ENCODE measurements around the gene MAN1A1.

MAN1A1 gene

DNA sequence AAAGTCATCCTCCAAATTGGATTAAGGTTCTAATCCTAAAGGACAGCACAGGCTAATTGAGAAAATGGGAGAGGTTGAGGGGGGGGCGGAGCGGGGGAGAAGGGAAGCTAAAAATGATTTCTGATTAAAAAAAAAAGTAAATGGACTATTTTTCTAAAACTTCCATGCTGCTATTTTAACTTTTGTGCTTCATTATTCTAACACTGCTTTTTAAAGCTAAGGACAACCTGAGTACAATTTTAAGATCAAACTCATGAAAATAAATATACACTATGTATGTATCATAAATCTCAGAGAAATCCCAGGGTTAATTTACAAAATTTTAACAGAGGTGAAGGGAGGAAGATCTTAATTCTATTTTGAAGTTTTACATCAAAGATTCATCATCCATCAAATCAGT is 4.4 kb downstream of the MAN1A1 start:
- no peak for DNase-seq

DNA sequence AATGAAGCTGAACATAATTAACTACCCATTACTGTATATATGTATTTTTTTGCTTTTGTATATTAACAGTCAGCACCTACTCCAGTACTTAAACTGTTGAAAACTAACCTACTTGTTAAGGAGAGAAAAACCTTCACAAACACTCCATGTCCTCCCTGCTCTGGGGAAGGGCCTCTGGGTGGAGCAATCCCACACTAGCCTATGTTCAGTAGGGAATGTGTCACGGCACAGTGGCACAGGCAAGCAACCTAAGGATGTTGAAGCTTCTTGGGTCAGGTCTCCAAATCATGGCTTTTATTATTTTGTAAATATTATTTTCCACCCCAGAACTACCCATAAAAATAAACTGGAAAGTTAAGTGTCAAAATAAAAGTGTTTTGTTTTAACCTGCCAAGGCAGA is 5.3 kb downstream of the MAN1A1 start:
- DNase-seq: no peak

DNA sequence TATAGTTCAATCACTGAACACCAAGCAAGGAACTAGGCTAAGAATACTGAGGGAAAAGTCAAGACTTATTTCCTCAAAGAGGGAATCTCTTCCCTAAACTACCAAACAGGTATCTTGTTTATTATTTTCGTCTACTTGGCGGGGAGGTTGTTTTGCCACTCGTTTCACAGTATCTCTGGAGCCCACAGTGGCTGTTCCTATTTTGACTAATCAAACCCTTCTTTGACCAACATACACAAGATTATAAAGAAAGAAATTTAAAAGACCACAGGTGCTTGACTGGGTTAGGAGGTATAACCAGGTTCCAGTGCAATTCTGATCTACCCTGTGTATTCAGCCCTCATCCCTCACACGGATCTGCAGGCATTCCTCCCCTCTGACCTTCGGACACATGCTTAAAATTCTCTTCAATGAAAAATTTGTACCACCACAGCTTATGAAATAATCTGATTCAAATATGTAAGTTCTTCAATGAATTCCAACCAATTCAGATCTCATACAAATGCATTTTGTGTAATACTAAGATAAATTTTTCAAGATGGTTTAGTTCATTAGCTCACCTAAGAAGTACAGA is 5.9 kb downstream of the MAN1A1 start:
- DNase-seq: no peak

DNA sequence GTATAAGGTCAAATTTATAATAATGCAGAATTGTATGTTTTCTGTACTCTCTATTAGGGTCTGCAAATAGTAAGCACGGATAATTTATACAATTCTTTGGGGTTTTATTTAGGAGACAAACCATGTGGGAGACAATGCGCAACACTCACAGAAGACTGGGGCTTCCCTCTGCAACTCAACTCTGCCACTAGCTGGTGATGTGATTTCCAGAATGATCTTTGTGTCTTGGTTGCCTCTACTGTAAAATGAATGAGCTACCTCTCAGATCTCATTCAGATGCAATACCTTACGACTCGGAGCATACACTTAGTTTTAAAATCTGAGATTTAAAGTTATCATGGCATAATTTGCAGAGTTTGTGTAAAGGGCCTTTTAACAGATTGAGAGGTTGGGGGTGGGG is 6.4 kb downstream of the MAN1A1 start:
- no peak for DNase-seq

DNA sequence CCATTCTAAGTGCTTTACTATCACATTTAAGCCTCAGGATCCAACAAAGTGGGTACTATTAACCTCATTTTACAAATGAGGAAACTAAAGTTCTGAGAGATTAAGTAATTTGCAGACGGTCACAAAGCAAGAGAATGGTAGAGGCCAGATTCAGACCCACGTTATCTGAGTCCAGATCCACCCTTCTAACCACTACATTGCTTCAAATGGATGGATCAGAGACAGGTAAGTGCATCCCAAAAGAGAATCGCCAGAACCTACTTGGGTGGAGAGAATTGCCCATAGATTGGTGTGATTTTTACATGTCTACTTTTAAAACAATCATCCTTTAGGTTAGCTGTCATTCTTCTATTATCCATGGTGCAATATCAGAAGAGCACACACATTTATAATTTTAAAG is 7.1 kb downstream of the MAN1A1 start:
- DNase-seq: no peak

DNA sequence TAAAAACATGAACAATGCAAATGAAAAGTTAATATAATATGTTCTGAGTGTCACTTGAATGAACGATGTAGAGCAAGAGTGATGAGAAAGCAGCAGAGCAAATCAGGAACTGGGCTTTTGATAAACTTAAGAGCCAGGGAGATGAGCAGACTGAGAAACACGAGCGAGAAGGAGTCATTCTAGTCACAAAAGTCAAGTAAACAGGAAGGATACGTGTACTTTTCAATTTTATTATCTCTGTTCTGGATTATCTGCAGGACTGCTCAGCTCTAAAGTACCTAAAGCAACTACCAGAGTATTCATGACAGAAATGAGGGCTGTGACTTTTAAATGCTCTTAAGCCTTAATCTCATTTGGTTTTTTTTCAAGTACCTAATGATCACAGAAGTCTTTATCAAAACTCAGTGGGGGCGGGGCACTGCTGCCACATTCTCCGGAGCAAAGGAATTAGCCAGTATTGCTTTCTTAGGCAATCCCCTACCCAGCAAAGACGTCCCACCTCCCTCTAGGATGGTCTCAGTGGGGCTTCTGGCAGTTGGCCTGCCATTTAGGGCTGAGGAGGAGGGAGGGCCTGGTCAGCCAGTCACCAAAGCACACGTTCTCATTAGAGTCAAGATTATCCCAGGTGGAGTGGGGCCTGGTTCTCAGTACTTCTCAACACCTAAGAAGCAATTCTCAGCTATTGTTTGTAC is 8.6 kb downstream of the MAN1A1 start:
- DNase-seq: no peak

DNA sequence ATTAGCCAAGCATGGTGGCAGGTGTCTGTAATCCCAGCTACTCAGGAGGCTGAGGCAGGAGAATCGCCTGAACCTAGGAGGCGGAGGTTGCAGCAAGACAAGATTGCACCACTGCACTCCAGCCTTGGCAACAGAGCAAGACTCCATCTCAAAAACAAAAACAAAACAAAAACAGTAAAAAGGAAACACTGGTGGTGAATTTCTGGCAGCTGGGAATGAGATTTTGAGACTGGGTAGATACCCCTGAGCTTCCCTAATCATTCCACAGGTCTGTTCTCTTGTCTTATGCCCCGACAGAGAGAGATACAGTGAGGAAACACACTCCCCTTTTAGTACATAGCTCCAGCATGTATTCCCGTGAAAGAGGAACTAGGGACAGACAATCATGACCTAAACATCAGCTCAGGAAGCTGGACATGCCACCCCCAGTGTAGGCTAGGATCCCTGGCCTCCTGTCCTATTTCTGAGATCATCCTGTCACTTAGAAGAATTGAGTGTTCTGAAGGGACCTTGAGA is 9.6 kb downstream of the MAN1A1 start:
- no peak for DNase-seq

DNA sequence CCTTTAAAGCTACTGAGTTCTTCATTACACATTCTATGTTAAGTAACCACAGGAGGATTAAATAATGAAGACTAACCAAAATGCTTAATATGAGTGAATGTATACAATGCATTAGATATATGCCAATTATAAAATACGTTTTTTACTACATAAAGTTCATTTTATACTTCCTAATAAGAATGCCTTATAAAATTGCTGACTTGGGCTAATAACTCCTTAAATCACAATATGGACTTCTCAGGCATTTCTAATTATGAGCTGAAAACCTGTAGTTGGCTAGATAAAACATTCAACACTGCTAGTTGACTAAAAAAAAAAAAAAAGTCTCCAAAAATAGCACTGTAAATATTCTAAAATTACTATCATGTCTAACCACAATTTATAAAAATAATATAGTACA is 11.8 kb downstream of the MAN1A1 start:
- DNase-seq: no peak

- no peak for DNase-seq
Observed at GRCh38 chr6:119337252-119337651, 12.3 kb downstream of the MAN1A1 start.

DNA sequence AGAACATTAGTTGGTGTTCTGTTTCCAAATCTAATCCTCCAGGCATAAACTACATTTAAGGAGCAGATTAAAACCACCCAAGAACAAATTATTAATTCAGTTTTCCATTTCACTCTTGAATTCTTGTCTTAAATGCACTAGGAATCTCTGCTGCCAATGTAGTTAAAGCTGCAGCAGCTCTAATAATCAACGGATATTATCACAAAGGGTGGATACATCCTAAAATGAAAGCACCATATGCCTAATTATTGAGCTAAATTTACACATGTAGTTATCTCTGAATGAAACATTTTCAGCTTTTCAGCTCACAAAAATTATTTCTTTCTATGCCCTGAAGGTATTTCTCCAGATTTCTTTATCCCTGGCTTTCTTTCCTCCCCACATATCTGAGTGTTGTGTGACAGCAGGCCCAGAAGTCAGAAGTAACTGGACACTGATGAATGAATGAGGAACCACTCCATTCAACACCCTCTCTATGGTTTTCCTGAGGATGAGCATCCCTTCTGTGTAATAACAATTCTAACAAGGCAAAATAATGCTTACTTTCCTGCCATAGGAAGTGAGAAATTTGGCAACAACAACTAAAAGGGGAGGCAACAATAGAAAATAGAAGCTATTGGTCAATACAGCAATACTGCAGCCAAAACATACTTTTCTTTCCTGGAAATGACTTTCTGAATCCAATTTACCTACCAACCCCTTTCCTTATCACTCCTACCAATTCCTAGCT is 14.9 kb downstream of the MAN1A1 start:
- DNase-seq: no peak

DNA sequence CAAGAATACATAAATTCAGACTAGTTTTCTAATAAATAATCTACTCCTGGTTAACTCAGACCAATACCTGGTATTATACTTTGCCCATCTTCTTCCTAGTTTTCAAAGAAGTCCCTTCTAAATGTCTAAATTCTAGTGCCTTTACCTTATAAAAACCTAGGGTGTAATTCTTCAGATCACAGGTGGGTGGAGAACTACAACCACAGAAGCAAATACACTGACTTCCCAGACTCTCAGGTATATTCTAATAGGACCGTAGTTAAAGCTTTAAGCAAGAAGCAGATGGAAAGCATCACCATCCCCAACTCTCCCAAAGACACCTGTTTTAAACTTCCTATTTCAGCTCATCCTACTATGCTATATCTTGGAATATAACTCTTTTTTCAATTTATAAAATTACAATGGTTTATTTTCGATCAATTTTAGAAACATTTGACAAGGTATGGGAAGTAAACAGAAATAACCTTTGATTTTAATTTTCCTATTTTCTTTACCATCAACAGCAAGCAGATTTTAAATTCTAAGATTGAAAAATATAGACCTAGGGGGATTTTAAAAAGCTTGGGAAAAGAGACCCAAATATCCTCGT is 15.8 kb downstream of the MAN1A1 start:
- DNase-seq: no peak

GRCh38 chr6:119333063-119333609 is 16.4 kb downstream of the MAN1A1 start:
- no peak for DNase-seq

DNA sequence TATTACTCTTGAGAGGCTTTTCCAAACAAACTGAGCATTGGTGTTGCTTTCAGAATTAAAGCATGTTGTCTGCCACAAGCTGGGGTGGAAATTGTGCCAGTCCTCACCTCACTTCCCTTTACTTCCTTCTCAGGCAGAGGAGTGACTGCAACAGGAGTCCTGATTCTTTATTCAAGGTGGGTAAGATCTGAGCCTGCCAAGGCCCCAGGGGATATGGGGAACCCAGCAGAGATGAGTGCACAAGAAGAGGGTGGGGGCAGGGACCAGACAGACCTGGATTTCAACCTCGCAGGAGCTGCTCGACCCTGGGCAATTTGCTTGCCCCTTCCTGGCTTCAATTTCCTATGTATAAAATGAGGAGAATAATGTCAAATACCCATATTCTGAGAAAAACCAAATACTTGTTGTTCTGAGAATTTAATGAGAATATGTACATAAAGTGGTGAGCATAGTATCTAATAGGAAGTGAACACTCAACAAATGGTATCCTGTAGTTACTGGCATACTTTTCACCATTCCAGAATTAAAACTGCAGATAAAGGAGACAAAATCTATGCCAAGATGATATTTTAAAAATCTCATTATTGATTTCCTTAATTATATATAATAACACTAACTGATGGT is 17.8 kb downstream of the MAN1A1 start:
- DNase-seq: no peak

DNA sequence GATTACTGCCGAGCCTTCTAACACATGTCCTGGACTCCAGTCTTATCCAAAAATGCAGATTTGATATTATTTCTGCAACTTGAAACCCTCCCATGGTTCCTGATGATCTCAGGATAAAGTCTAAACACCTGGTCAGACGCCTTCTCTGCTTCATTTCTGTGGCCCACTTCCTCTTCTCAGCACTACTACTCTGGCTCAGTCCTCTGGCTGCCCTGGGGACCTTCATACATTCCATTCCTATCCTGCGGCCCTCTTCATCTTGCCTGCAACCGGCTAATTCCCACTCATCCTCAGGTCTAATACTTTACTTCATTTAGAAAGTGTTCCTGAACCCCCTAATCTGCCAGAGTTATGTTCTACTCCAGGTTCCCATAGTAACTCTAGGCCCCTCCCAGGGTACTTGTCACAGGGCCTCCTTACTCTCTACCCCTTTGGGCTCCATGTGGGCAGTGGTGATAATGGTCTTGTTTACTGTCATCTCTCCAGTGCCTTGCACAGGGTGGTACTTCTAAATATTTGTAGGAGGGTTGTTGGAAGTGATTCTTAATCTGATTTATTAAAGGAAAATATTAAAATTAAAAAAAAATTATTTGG is 18.9 kb downstream of the MAN1A1 start:
- no peak for DNase-seq

DNA sequence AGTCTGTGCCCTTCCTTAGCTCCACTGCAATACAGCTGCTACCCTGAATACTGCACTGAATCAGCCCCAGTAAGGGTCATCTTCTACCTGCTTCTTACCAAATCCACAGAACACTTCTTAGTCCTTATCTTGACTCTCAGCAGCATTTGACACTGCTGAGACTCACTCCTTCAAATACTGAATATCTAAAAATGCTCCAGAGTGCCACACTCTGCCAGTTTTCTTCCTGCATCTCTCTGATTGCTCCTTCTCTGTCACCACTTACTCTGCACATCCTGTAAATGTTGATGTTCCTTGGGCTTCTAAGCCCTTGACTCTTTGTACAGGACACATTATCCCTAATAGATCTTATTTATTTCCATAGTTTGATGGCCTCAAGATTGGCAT is 19.8 kb downstream of the MAN1A1 start:
- DNase-seq: no peak

GRCh38 chr6:119328892-119329793 is 20.4 kb downstream of the MAN1A1 start:
- DNase-seq: no peak

DNA sequence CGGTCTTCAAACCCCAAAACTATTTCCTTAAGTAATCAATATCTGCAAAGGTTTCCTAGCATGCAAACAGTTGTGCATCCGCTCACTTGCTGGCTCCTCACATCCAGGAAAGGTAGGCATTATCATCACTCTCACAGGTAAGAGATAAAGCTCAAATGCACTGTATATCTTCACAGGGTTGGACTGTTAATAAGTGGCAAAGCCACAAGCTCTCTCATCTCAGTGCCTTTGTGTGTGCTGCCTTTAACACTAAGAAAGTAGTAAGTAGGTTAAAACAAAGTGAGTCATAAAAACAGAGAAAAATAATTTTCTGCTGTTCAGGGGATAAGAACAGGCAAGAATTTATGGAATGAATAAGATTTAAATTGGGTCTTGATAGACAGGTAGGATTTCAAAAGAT is 21.3 kb downstream of the MAN1A1 start:
- no peak for DNase-seq

DNA sequence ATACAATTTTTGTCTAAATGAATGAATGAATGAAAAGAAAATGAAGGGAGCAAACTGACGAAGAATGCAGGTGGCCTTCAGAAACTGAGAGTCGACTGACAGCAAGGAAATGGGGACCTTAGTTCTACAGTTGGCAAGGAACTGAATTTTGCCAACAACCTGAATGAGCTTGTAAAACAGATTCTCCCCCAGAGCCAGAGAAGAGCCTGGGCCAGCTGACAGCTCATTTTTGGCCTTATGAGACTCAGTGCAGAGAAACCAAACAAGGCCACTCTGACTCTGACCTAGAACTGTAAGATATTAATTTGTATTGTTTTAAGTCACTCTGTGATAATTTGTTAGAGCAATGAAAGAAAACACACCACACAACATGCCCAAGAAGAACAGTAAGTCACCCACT is 21.8 kb downstream of the MAN1A1 start:
- DNase-seq: no peak

DNA sequence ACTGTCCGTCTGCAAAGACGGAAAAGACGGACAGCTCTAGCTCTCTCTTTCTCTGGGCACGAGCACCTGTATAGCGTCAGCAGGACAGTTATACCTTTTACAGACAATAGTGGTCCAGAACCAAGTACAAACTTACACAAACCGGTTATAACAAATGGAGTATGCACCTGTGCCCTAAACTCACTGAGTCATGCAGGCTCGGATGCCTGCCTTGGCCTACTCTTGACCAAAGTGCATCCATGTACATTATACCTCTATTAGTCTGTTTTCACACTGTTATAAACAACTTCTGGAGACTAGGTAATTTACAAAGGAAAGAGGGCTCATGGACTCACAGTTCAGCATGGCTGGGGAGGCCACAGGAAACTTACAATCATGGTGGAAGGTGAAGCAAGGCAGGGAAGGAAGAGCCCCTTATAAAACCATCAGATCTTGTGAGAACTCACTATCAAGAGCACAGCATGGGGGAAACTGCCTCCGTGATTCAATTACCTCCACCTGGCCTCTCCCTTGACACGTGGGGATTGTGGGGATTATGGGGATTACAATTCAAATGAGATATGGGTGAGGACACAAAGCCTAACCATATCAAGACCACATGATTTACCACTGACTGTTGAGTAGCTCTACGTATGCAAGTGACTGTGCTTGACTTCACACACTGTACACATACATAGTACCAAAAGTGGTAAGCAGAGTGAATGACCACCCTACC is 23.1 kb downstream of the MAN1A1 start:
- DNase-seq: no peak

- no peak for DNase-seq
Observed at GRCh38 chr6:119325559-119326265, 23.8 kb downstream of the MAN1A1 start.

All from stimulated activated CD4-positive, alpha-beta T cell treated with anti-CD3 and anti-CD28 coated beads, Interleukin-12 subunit alpha, Interleukin-12 subunit beta, amount 100 ng/mL, for 4 hours (primary cell).